ENCODE results near the gene IP6K3.

The IP6K3 gene

DNA sequence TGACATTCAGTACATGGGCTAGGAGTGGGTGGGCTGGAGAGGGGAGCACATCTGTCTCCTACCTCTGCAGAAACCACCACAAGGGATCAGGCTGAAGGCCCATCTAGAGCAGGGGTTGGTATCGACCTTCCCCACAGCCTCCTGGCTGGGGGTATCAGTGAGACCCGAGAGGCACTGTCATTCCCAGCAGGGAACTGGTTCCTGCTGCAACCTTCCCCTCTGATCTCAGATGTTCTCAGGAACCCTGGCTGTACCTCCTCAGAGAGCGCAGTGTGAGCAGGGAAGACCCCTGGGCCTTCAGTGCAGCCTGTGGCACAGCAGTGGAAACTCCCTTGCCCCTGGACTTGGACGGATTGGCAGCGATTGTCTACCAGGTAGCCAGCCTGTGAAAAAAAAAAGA lies 7.8 kb downstream of the IP6K3 start:
- DNase-seq = no peak

- DNase-seq = no peak
Observed at GRCh38 chr6:33738153-33738552, 8.6 kb downstream of the IP6K3 start.

DNA sequence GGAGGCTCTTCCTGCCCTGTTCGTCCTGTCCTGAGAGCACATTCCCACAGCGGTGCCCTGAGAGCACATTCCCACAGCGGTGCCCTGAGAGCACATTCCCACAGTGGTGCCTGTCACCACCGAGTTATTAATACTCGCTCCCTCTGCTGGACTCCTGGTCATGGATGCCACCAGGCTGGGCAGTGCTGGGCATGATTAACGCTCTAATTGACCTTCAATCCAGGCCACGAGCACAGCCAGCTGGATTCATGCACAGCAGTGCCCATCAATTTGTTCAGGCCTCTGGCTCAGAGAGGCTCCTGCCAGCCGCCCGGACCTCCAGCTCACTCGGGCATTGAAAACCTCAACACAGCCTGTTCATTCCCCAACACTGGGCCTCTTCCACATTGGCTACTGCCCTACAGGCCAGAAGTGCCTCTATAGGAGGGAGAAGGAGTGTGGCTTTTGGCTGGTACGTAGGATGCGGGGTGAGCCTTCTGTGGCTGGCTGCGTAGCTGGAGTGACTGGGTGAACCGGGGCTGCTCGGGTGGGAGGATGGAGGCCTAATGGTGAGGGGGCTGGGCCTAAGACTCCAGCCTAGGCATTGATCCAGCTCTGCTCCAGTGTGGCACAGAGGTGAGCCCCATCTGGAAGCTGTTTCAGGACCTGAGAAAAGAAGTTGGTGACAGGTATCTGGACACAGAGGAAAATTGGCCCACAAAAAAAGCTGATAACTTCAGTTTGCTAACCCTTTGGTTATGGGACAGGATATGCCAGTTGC lies 9.3 kb downstream of the IP6K3 start:
- DNase-seq = no peak

- DNase-seq = no peak
Observed at GRCh38 chr6:33735216-33735615, 11.5 kb downstream of the IP6K3 start.

GRCh38 chr6:33733709-33734007 lies 13.0 kb downstream of the IP6K3 start:
- DNase-seq = no peak

GRCh38 chr6:33732817-33733708 lies 13.6 kb downstream of the IP6K3 start:
- DNase-seq = no peak

DNA sequence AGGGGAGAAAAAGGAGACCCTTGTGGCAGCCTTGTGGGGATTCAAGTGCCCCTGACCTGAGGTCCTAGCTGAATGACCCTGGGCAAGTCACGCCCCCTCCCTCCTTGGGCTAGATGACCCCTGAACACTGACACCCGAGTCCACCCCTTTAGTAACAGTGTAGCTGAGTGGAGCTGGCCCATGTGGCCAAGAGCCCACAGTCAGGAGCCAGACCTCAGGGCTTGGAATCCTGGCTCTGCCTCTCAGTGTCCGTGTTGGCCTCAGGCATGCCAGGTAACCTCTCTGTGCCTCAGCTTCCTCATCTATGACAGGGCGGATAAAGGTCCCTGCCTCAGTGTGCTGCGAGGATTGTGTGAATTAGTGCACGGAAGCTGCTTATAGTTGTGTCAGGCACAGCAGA lies 14.3 kb downstream of the IP6K3 start:
- no peak for DNase-seq

DNA sequence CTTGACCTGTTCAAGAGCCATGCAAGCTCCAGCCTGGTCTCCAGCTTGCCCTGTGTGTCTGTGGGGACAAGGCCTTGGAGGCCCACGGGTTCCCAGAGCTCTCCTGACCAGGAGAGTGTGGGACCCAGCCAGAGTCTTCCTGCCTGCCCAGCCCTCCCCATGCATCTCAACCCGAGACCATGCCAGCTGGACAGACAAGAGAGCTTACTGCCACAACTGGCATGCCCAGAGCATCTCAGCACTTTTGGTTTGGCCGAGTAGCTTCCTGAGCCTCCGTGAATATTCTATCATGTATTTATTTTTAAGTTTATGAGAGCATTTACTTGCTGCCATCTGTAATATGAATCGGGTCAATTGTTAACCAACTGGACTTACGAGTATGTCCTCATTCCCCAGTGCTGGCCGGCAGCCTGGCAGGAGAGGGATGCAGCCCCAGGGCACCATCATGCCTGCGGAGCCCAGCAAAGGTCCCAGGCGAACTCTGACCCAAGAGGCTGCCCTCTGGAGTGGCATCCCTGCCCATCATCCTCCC lies 14.9 kb downstream of the IP6K3 start:
- DNase-seq = no peak

- no peak for DNase-seq
Observed at GRCh38 chr6:33731035-33731434, 15.7 kb downstream of the IP6K3 start.

DNA sequence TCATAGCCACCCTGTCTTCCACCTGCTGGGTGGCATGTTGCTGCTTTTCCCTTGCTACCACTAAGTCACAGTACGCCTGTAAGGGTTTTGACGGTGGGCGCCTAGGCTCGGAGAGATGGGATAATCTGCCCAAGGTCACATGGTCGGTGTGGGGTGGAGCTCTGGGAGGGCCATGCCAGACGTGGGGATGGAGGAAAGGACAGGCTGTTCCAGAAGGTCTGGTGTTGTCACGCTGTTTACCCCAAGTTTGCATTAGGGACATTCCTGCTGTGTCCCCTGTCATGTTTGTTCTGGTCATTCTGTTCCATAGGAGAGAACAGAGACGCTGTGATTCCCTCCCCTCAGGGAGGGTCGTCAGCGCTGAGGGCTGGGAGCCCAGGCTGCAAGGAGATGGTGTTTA lies 16.1 kb downstream of the IP6K3 start:
- DNase-seq = no peak

- no peak for DNase-seq
Observed at GRCh38 chr6:33729059-33729458, 17.6 kb downstream of the IP6K3 start.

- DNase-seq = no peak
Observed at GRCh38 chr6:33728438-33728837, 18.3 kb downstream of the IP6K3 start.

DNA sequence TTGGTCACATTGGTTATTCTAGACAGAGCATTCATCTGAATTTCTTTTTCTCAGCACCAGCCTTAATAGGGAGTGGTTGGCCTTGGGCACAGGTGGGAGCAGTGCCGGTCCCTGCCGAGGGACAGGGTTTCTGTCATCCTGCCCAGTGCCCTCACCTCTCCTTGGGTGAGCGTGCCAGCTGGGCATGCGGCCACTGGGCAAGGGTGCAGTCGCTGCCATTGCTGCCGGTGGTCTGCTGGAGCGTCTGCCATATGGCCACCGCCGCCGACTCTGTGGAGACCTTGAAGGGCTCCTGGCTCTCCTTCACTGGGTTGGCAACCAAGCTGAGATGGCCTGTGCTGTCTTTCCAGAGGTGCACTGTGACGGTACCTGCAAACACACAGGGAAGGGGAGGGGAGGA lies 18.8 kb downstream of the IP6K3 start:
- DNase-seq = no peak

- DNase-seq = no peak
Observed at GRCh38 chr6:33727126-33727525, 19.6 kb downstream of the IP6K3 start.

DNA sequence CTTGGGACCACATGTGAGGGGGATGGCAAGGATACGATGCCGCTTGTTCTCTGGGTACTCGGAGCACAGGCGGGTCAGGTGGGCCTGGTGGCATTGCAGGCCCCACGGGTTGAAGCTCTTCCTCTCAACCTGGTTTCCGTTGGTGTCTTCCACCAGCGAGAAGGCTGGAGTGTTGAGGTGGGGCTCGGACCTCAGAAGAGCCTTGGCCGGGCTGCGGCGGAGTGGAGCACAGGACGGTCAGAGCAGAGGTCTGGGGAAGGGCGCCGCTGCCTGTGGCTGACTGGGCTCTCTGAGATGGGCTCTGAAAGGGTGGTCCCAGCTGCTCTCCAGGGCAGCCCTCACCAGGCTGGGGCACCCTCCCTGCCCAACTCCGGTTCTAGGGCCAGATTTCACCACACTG lies 20.0 kb downstream of the IP6K3 start:
- DNase-seq = no peak

DNA sequence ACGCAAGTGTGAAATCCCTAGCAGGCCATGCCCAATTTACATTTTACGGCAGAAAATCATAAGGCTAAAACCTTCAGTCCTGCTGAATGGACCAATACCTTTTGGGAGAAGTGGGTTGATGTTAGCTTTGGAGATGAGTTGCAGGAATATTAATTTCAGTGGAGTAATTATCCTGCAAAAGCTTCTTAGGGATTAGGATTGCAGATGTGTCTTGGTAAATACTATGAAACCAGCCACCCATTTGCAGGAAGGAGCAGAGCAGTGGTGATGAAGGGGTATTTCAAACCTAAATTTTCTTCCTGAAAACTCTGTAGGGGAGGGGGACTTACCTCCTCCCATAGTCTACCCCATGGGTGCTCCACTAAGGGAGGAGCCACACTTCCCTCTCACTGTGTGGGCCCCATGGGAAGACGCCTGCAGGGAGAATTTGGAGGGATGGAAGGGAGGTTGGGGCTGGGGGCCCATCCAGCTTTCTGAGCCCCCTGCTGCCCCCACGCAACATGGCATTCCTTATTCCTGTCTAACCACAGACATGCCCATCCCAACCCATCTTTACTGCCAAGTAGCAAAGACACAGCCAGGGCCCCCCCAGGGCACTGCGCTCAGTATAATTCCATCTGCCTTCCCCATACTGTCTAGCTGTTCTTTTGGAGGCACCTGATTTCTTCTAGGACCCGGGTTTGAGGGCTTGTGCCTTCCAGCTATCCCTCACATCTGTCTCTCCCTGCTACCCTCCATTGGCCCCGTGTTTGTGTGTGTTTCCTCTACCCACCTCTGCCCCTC lies 20.6 kb downstream of the IP6K3 start:
- DNase-seq = no peak

- no peak for DNase-seq
Observed at GRCh38 chr6:33725222-33725621, 21.5 kb downstream of the IP6K3 start.

DNA sequence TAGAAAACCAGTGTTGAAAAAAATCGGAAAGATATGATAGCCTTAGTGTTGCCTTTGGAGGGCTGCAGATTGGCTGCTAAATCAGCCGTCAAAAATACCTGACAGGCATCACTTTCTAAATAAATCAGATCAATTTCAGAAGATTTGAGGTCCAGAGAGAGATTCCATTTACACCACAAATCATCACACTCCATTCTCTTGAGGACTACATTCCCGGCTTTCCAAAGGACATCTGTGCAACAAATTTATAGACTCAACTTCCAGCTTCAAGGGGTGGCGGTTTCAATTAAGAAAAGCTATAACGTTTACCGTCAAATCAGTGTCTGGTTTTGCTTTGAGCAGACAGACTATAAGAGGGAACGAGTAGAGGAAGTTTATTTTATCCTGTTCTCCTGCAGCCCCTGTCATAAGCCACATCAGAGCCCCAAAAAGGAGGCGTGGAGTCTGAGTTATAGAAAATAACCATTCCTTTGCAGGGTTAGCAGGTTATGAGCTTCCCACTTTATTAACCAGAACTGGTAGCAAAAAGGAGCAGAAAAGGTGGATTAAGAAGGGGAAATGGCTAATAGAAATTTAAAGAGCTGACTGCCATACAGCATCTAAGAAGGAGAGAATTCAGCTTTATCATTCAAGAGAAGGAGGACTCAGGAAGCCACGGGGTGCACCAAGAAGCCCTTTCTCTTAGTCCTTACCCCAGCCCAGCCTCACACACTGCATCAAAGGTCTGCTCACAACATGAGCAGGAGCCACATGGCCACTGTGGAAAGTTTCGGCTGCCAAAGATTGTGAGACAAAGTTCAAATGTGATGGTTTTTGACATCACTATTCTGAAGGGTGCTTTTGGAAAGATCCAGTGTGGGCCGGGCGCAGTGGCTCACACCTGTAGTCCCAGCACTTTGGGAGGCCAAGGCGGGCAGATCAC lies 22.3 kb downstream of the IP6K3 start:
- DNase-seq = no peak

GRCh38 chr6:33723371-33724085 lies 23.2 kb downstream of the IP6K3 start:
- DNase-seq = no peak

DNA sequence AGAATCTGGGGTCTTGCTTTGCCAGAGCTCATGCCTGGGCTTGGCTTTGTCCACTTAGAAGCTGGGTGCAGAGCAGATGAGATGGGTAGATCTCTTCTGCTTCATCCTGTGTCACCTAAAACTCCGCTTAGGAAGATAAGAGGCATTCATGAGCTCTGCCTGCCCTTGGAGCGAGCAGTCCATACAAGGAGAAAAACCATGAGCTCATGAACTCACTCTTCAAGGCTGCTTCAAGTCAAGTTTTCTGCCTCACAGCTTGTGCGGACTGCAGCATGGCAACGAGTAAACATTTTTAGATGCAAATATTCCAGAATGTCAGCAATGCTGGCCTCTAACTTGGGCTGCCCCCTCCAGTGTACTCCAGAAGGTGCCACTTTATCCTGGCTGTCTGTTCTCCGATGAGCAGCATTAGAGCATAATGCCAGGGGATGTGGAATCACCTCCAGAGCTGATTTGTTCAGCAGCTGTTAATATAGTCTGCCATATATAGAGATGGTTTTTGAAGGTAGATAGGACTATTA lies 24.5 kb downstream of the IP6K3 start:
- DNase-seq = no peak

GRCh38 chr6:33721508-33721907 lies 25.2 kb downstream of the IP6K3 start:
- DNase-seq = no peak

Measured in Kasumi-1 (cell line).